ENCODE data around the gene KRT7.

KRT7 gene

DNA sequence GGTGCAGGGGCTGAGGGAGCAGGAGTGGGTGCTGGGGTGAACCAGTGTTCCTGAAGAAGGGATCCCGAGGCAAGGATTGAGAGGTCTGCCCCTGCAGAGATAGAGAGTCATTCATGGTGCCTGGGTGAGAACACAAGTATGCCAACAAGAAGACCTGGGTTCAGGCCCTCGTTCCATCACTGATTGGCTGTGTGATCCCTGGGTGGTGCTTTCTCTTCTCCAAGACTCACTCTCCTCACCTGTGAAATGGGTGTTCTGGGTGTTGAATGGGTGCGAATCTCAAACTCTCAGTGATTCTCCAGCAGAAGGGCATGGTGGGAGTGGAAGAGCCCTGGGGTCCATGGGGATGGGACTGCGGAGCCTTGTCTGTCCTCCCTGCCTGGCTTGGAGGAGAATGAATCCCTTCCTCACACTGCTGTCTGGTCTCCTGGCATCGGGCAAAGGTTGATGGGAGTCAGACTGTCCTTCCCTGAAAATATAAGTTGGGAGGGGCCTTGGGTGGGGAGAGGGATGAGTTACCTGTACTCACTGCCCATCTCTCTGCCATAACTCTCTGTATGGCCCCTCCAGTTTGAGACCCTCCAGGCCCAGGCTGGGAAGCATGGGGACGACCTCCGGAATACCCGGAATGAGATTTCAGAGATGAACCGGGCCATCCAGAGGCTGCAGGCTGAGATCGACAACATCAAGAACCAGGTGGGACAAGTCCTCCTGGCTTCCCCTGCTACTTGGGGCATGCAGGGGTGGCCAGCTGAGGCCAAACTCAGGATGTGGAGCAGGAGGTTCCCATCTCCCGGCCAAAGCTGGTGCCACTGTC lies 9.6 kb downstream of the KRT7 start:
- Histone ChIP-seq H3K9me3 (ENCODE audit: control insufficient read depth, insufficient read depth, low read depth, low read length) (no peaks in the 10 kb centered on the region), H3K4me1 (ENCODE audit: control insufficient read depth, insufficient read depth, low read length) (peaks cover 35% of the 10 kb centered on the region), H3K9ac (ENCODE audit: low read length) (no peak overlapping the region), H3K4me3 (ENCODE audit: low read depth, low read length) (no peak overlapping the region), H3K27me3 (ENCODE audit: control insufficient read depth, insufficient read depth, low read length) (peaks cover 15% of the 10 kb centered on the region; the same call in 1 of the 2 replicates), H3K27ac (ENCODE audit: low read depth, low read length) (no peak overlapping the region), H3K36me3 (ENCODE audit: control insufficient read depth, insufficient read depth, low read length) (no peaks in the 10 kb centered on the region)

DNA sequence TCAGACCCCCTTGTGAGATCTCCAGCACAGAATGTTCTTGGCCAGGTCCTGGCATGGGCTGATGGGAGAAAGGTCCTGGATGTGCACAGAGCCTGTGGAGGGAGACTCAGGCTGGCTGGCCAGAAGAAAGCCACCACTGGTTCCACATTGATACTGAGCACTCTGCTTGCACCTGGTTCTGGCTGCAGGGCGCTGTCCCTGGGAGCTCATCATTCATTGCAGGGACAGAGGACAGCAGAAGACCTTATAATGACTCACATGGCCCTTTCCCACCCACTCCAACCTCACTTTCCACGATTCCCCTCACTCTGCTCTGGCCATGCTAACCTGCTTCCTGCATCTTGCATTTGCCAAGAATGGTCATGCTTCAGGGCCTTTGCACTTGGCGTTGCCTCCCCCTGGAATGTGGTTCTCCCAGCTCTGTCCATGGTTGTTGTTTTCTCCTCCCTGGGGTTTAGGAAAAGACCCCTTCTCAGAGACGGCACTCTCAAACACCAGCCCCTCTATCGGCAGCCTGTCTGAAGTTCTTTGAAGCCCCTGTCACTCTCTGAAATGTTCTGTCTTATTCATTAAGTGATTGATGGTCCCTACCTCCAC lies 10.3 kb downstream of the KRT7 start:
- H3K36me3 ChIP-seq (ENCODE audit: control insufficient read depth, insufficient read depth, low read length): no peaks in the 10 kb centered on the region
- no peaks in the 10 kb centered on the region for H3K9me3 ChIP-seq (ENCODE audit: control insufficient read depth, insufficient read depth, low read depth, low read length)
- H3K27me3 ChIP-seq (ENCODE audit: control insufficient read depth, insufficient read depth, low read length): peaks cover 20% of the 10 kb centered on the region; the same call in 1 of the 2 replicates
- peaks cover 33% of the 10 kb centered on the region for H3K4me1 ChIP-seq (ENCODE audit: control insufficient read depth, insufficient read depth, low read length)
- no peak overlapping the region for H3K4me3 ChIP-seq (ENCODE audit: low read depth, low read length)
- H3K9ac ChIP-seq (ENCODE audit: low read length): no peak overlapping the region
- no peak overlapping the region for H3K27ac ChIP-seq (ENCODE audit: low read depth, low read length)

DNA sequence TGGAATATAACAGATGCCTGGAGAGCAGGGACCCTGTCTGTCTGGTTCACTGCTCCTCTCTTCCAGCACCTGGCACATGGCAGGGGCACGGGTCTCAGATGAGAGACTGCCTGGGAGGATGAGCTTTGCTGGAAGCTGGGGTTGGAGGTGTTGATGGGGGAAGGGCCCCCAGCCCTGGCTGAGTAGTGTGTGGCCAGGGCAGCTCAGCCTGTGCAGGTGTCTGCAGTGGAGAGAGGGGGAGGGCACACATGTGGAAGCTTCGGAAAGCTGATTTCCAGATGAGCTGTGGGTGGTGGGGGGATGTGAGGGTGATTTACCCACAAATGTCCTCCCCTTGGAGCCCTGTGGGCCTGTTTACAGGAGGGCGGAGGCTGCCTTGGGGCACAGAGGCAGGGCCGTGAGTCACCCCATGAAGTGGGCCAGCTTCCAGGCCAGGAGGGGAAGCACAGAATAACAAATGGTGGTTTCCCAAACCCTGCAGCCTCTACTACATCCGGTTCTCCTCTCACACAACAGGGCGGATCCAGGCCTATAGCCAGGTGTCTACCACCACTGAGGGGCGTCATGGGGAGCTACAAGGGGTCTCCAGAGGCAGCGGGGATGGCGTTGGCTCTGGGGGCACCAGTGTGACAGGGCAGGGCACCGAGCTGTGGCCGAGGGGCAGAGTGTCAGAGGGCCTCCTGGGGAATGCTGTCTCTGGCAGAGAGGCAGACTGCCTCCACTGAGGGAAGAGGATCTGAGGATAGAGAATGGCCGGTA lies 11.0 kb downstream of the KRT7 start:
- Histone ChIP-seq H3K9ac (ENCODE audit: low read length) (no peak overlapping the region), H3K27ac (ENCODE audit: low read depth, low read length) (no peak overlapping the region), H3K9me3 (ENCODE audit: control insufficient read depth, insufficient read depth, low read depth, low read length) (no peaks in the 10 kb centered on the region), H3K36me3 (ENCODE audit: control insufficient read depth, insufficient read depth, low read length) (no peaks in the 10 kb centered on the region), H3K4me3 (ENCODE audit: low read depth, low read length) (no peak overlapping the region), H3K27me3 (ENCODE audit: control insufficient read depth, insufficient read depth, low read length) (peaks cover 27% of the 10 kb centered on the region), H3K4me1 (ENCODE audit: control insufficient read depth, insufficient read depth, low read length) (peaks cover 31% of the 10 kb centered on the region; the same call in 1 of the 2 replicates)

DNA sequence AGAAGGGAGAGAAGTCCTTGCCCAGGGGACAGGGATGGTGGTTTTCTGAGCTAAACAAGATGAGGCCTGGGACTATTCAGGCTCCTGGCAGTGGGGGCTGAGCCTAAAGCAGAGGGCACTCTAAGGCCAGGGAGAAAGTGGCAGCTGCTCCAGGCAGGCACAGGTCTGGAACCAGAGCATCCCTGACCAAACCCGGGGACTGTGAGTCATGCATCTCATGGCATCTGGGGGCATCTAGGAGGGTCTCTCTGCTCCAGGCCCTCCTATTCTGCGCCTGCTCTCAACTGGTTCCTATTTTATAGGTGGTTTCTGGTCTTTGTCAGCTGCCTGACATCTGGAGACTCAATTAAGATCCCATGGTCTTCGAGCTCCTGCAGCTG lies 11.6 kb downstream of the KRT7 start:
- no peak overlapping the region for H3K9ac ChIP-seq (ENCODE audit: low read length)
- no peak overlapping the region for H3K4me3 ChIP-seq (ENCODE audit: low read depth, low read length)
- peaks cover 31% of the 10 kb centered on the region; the same call in 1 of the 2 replicates for H3K4me1 ChIP-seq (ENCODE audit: control insufficient read depth, insufficient read depth, low read length)
- H3K27me3 ChIP-seq (ENCODE audit: control insufficient read depth, insufficient read depth, low read length): peaks cover 32% of the 10 kb centered on the region
- H3K9me3 ChIP-seq (ENCODE audit: control insufficient read depth, insufficient read depth, low read depth, low read length): no peaks in the 10 kb centered on the region
- H3K27ac ChIP-seq (ENCODE audit: low read depth, low read length): no peak overlapping the region
- no peaks in the 10 kb centered on the region for H3K36me3 ChIP-seq (ENCODE audit: control insufficient read depth, insufficient read depth, low read length)

DNA sequence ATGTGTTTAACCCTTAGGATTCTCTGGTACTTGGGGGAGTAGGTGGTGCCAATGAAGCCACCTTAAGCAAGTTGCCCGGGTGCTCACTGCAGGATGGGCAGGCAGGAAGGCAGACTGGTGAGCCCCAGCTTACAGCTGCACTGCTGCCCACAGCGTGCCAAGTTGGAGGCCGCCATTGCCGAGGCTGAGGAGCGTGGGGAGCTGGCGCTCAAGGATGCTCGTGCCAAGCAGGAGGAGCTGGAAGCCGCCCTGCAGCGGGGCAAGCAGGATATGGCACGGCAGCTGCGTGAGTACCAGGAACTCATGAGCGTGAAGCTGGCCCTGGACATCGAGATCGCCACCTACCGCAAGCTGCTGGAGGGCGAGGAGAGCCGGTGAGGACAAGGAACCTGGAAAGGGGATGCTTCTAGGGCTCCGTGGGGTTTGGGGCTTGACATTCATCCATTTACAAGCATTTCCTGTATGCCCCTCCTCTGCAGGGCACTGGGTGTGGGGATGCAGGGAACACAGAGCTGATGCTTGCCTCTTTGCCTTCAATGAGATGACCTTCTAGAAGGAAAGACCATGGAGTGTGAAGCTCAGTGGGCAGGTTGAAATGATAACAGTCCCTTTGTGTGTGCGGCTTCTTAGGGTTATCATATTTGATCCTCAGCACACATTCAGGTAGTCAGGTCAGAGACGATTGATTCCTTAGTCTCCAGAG lies 12.4 kb downstream of the KRT7 start:
- Histone ChIP-seq H3K27me3 (ENCODE audit: control insufficient read depth, insufficient read depth, low read length) (peaks cover 40% of the 10 kb centered on the region), H3K4me1 (ENCODE audit: control insufficient read depth, insufficient read depth, low read length) (peaks cover 37% of the 10 kb centered on the region; the same call in 1 of the 2 replicates), H3K9me3 (ENCODE audit: control insufficient read depth, insufficient read depth, low read depth, low read length) (no peaks in the 10 kb centered on the region), H3K4me3 (ENCODE audit: low read depth, low read length) (no peak overlapping the region), H3K27ac (ENCODE audit: low read depth, low read length) (no peak overlapping the region), H3K9ac (ENCODE audit: low read length) (no peak overlapping the region), H3K36me3 (ENCODE audit: control insufficient read depth, insufficient read depth, low read length) (no peaks in the 10 kb centered on the region)

DNA sequence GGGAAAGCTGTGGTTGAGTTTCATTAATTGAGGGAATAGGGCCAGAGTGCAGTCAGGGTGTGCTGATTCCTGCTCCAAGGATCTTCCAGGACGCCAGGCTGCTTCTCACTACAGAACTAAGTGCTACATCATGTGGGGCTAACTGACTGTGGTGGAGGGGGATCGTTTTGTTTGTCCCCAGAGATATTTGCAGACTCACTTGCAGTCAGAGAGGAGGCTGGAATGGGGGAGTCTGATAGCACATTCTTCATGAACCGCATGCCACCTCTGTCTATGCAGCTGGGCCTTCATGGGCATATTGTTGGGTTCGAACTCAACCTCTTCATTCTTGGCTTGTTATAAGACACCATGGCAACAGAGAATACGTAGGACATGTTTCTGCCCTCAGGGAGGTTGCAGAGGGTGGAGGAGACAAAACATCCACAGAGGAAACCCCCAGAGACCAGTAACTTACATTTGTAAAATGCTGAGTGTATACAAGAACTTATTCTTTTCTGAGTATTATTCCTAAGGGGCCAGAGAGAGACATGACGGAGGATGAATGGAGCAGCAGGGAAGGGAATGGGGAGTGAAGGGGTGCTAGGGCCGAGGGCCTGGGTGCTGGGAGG lies 13.0 kb downstream of the KRT7 start:
- Histone ChIP-seq H3K36me3 (ENCODE audit: control insufficient read depth, insufficient read depth, low read length) (no peaks in the 10 kb centered on the region), H3K4me3 (ENCODE audit: low read depth, low read length) (no peak overlapping the region), H3K27ac (ENCODE audit: low read depth, low read length) (no peak overlapping the region), H3K9ac (ENCODE audit: low read length) (no peak overlapping the region), H3K27me3 (ENCODE audit: control insufficient read depth, insufficient read depth, low read length) (peaks cover 46% of the 10 kb centered on the region), H3K4me1 (ENCODE audit: control insufficient read depth, insufficient read depth, low read length) (peaks cover 37% of the 10 kb centered on the region; the same call in 1 of the 2 replicates), H3K9me3 (ENCODE audit: control insufficient read depth, insufficient read depth, low read depth, low read length) (no peaks in the 10 kb centered on the region)

DNA sequence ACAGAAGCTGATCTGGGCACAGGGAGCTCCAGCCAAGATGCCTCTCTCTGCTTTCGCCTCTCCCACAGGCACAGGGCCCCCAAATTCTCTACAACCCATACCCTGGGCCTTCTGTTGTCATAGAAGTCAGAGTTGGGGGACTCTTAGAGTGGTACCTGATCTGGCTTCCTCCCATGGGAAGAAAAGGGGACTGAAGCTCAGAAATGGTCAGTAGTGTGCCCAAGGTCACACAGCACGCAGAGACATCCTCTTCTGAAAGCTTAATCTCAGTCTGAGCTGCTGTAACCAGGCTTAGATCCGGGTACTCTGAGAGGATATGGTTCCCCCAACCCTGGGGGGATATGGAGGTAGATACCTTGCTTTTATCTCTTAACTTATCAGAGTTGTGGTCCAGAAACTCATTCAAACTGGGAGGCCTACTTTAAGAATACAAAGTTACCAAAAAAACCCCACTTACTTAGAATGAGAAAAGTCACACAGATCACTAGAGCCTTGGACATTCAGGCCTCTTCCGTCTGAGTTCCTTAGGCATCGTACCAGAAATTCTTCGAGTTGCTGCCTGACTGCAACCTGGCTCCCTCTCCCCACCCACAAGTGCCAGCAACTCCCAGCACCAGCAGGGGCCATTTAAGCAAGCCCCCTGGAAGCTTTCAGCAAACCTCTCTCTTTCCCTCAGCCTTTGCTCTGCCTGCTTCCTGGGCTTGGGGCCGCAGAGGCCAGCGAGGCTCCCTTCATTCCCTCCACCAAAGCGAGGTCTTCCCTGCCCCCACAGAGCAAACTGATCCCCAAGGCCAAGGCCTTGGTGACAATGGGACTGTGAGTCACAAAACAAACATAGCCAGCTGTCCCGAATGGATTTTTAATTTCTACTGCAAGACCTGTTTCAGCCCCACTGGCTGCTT lies 13.9 kb downstream of the KRT7 start:
- no peak overlapping the region for H3K27ac ChIP-seq (ENCODE audit: low read depth, low read length)
- no peaks in the 10 kb centered on the region for H3K9me3 ChIP-seq (ENCODE audit: control insufficient read depth, insufficient read depth, low read depth, low read length)
- H3K4me1 ChIP-seq (ENCODE audit: control insufficient read depth, insufficient read depth, low read length): peaks cover 34% of the 10 kb centered on the region; the same call in 1 of the 2 replicates
- H3K9ac ChIP-seq (ENCODE audit: low read length): no peak overlapping the region
- H3K27me3 ChIP-seq (ENCODE audit: control insufficient read depth, insufficient read depth, low read length): peaks cover 55% of the 10 kb centered on the region
- H3K36me3 ChIP-seq (ENCODE audit: control insufficient read depth, insufficient read depth, low read length): no peaks in the 10 kb centered on the region
- no peak overlapping the region for H3K4me3 ChIP-seq (ENCODE audit: low read depth, low read length)

DNA sequence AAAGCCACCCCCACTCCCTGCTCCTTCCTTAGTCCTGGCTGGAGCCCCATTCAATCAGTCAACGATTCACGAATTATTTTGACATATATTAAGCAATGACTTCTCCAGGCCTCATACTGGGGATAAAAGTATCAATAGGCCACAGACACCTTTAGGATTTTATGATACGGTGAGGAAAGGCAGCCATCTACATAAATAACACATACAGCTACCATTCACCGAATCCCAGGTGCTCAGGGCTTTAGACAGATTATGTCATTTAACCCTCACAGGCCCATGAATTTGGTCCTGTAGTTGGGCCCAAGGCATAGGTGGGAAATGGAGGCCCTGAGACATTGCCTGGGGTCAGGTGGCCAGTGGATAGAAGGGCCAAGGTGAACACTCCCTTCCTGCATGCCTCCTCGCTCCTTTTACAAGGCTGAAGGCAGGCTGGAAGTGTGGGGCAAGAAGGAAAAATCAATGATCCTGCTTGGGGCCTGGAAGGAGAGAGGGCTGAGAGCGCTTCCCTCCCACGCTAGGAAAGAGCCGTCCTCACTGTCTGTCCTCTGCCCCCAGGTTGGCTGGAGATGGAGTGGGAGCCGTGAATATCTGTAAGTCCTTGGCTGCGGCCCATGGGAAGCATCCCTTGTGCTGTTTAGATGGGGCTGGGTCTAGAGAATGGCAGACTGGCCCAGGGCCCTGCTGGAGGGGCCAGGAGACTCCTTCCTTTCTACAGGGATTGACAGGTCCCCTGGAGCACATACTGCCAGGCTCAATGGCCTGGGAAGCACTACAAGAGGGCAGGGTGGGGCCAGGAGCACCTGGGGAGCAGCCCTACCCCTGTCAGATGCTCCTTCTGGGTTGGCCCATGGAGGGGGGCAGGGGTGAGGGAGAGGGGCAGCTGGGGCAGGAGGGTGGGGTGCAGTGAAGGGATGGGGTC lies 14.8 kb downstream of the KRT7 start:
- H3K36me3 ChIP-seq (ENCODE audit: control insufficient read depth, insufficient read depth, low read length): no peaks in the 10 kb centered on the region
- peaks cover 34% of the 10 kb centered on the region; the same call in 1 of the 2 replicates for H3K4me1 ChIP-seq (ENCODE audit: control insufficient read depth, insufficient read depth, low read length)
- no peak overlapping the region for H3K27ac ChIP-seq (ENCODE audit: low read depth, low read length)
- no peak overlapping the region for H3K4me3 ChIP-seq (ENCODE audit: low read depth, low read length)
- no peaks in the 10 kb centered on the region for H3K9me3 ChIP-seq (ENCODE audit: control insufficient read depth, insufficient read depth, low read depth, low read length)
- H3K9ac ChIP-seq (ENCODE audit: low read length): no peak overlapping the region
- H3K27me3 ChIP-seq (ENCODE audit: control insufficient read depth, insufficient read depth, low read length): peaks cover 64% of the 10 kb centered on the region
